Neutrophil (primary cell): Measurements from ENCODE around the gene SCLY.
"Not testable (repeated sequence)": the region's sequence is repeated elsewhere in the genome, so short reads cannot be mapped to it uniquely, and the experiment has no call there.

ENCODE experiments used
- H3K27ac ChIP-seq: fragments of 200-600 bp; sonication (generic); 2 replicates; pipeline ENCODE4 v1.5.1; 2016; ENCODE audit warnings: mild to moderate bottlenecking, moderate library complexity
- H3K27me3 ChIP-seq: fragments of 200-600 bp; sonication (generic); 2 replicates; pipeline ENCODE4 v1.6.0; 2016; ENCODE audit warnings: mild to moderate bottlenecking
- H3K36me3 ChIP-seq: fragments of 200-600 bp; sonication (generic); 2 replicates; pipeline ENCODE4 v1.5.1; 2017
- H3K4me1 ChIP-seq, 2 experiments: fragments of 200-600 bp in 1 of 2; sonication (generic) in 1 of 2; 1 replicate in 1 of 2; 2 replicates in 1 of 2; pipeline versions ENCODE4 v1.5.1 to v1.6.1; 2013 to 2016; ENCODE audit warnings: low read depth in 1 of 2, low read length in 1 of 2, mild to moderate bottlenecking in 1 of 2, moderate library complexity in 1 of 2; ENCODE audit not compliant: control insufficient read depth in 1 of 2, insufficient read depth in 1 of 2
- H3K4me3 ChIP-seq, 2 experiments: fragments of 200-600 bp in 1 of 2; sonication (generic) in 1 of 2; 1 replicate in 1 of 2; 2 replicates in 1 of 2; pipeline ENCODE4 v1.5.1; 2013 to 2016; ENCODE audit warnings: low read depth in 1 of 2, low read length in 1 of 2, mild to moderate bottlenecking in 1 of 2, moderate library complexity in 1 of 2
- H3K9me3 ChIP-seq: fragments of 200-600 bp; sonication (generic); 2 replicates; pipeline ENCODE4 v1.5.1; 2016
- TF ChIP-seq, protein P1 (sequence below): fragments of 200-600 bp; sonication (generic); IDR thresholded peaks from 2 replicates; pipeline ENCODE4 v1.5.1; 2016; ENCODE audit warnings: antibody characterized with exemption

The SCLY gene

GRCh38 chr2:238046725-238047270 is 14.0 kb upstream of the SCLY start:
- TF ChIP-seq, protein P1, sequence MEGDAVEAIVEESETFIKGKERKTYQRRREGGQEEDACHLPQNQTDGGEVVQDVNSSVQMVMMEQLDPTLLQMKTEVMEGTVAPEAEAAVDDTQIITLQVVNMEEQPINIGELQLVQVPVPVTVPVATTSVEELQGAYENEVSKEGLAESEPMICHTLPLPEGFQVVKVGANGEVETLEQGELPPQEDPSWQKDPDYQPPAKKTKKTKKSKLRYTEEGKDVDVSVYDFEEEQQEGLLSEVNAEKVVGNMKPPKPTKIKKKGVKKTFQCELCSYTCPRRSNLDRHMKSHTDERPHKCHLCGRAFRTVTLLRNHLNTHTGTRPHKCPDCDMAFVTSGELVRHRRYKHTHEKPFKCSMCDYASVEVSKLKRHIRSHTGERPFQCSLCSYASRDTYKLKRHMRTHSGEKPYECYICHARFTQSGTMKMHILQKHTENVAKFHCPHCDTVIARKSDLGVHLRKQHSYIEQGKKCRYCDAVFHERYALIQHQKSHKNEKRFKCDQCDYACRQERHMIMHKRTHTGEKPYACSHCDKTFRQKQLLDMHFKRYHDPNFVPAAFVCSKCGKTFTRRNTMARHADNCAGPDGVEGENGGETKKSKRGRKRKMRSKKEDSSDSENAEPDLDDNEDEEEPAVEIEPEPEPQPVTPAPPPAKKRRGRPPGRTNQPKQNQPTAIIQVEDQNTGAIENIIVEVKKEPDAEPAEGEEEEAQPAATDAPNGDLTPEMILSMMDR: no peak
- Histone ChIP-seq H3K4me3 (no peak overlapping the region), H3K36me3 (peaks cover 49% of the 10 kb centered on the region), H3K27me3 (no peaks in the 10 kb centered on the region), H3K4me1 (no peaks in the 10 kb centered on the region), H3K9me3 (no peaks in the 10 kb centered on the region), H3K27ac (no peak overlapping the region)

DNA sequence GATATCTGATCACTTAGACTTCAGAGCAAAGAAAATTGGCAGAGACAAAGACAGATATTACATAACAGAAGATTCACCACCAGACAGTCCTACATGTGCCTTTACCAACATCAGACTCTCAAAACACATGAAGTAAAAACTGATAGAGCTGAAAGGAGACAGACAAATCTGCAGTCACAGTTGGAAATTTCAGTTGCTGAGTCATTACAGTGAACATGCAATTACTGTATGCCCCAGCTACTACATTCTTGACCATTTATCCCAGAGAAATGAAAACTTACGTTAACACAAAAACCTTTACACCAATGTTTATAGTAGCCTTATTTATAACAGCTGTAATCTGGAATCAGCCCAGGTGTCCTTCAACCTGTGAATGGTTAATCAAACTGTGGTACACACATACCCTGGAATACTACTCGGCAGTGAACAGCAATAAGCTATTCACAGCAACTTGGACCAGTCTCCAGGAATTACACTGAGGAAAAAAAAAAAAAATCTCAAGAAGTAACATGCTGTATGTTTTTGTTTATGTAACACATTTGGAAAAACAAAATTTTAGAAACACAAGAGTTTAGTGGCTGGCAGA is 7.5 kb upstream of the SCLY start:
- Histone ChIP-seq H3K4me3 (no peak overlapping the region), H3K36me3 (no peaks in the 10 kb centered on the region), H3K4me1 (no peaks in the 10 kb centered on the region), H3K27me3 (peaks cover 35% of the 10 kb centered on the region), H3K27ac (no peak overlapping the region), H3K9me3 (no peaks in the 10 kb centered on the region)
- TF ChIP-seq, protein P1: no peak

GRCh38 chr2:238055841-238056240 is 5.0 kb upstream of the SCLY start:
- Histone ChIP-seq H3K27ac (no peak overlapping the region), H3K4me1 (peaks cover 6 to 7% of the 10 kb centered on the region in 2 experiments), H3K9me3 (no peaks in the 10 kb centered on the region), H3K36me3 (no peaks in the 10 kb centered on the region), H3K4me3 (no peak overlapping the region), H3K27me3 (peaks cover 39% of the 10 kb centered on the region)
- TF ChIP-seq, protein P1: no peak

GRCh38 chr2:238057696-238058575 is 2.9 kb upstream of the SCLY start:
- not testable (repeated sequence) for H3K27ac ChIP-seq, H3K36me3 ChIP-seq, H3K4me3 ChIP-seq, H3K9me3 ChIP-seq
- peaks cover 17 to 19% of the 10 kb centered on the region in 2 experiments for H3K4me1 ChIP-seq
- H3K27me3 ChIP-seq: peaks cover 39% of the 10 kb centered on the region

DNA sequence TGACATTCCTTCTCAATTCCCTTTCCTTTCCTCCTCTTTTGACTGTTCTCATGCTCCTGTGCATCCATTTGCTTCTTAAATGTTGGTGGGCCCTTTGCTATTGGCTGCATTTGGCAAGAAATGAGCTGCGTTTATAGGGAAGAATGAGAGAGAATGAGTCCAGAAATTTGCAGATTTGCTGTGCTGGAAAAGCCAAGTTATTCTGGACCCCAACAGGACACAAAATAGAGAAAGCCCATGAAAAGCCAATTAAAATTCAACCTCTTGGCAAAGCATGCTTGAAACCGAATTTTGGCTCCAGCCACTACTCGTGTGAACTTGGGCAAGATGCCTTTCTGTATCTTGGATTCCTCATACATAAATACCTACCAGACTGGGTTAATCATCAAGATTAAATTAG is 1.3 kb upstream of the SCLY start:
- Histone ChIP-seq H3K4me1 (peaks cover 17 to 19% of the 10 kb centered on the region in 2 experiments), H3K27me3 (peaks cover 39% of the 10 kb centered on the region), H3K9me3 (no peaks in the 10 kb centered on the region), H3K36me3 (no peaks in the 10 kb centered on the region), H3K4me3 (peak overlapping the region; percentile 75 to 86), H3K27ac (no peak overlapping the region)
- TF ChIP-seq, protein P1: no peak

DNA sequence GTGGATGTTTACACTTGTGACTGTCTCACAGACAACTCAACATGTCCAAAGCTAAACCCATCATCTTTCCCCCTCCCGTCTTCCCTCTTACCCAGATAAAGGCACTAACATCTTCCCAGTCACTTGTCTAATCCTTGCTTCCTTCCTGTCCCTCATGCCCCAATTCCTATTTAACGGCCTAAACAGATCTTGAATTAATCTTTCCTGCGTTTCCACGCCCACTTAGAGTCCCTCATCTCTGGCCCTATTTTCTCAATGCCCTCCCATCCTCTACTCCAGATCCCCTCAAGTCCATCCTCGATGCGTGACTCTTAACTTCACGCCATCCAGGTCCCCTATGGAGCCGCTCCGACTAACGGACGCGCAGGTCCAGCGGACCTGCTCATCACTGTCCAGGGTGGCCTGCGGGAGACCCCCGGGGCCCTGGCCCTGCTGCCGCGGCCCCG is 682 bp upstream of the SCLY start:
- Histone ChIP-seq H3K4me3 (peak overlapping the region; percentile 75 to 86), H3K36me3 (no peaks in the 10 kb centered on the region), H3K27ac (peak overlapping the region; percentile 83), H3K4me1 (peaks cover 17 to 19% of the 10 kb centered on the region in 2 experiments), H3K9me3 (no peaks in the 10 kb centered on the region), H3K27me3 (peaks cover 35% of the 10 kb centered on the region)
- TF ChIP-seq, protein P1: no peak
